Activated CD8-positive, alpha-beta memory T cell treated with anti-CD3 and anti-CD28 coated beads, Interleukin-2, amount 50 U/mL, for 48 hours (primary cell): Measurements from ENCODE around the gene OBSL1.
A peak's percentile ranks its signal among the peaks of the same experiment; 100 is the strongest.

Source experiments
- DNase-seq: peaks from one replicate; pipeline ENCODE4 v3.0.0-alpha.2; 2020

Gene OBSL1

GRCh38 chr2:219571311-219572236 lies at the start of gene OBSL1:
TSS of gene OBSL1 (minus strand) at chr2:219571539. CDS start at chr2:219571232, 307 bp downstream.
- no peak for DNase-seq

DNA sequence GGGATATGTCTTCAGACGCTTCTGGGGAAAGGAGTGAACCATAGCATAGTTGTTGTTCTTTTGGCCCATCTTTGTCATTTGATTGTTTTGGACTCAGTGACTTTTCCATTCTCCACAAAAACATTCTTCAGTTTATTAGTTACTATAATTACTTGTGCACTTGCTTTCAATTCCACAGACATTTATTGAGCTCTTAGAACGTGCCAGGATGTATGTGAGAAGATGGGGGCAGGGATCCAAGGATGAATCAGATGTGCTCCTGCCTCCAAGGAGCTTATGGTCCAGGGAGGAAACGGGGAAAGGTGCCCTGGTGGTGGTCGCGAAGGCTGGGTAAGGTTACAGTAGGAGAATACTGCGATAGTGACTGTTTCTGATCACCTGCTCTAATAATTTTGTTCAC lies 49.2 kb upstream of the OBSL1 start:
- no peak for DNase-seq

GRCh38 chr2:219619235-219619634 lies 47.9 kb upstream of the OBSL1 start:
- no peak for DNase-seq

DNA sequence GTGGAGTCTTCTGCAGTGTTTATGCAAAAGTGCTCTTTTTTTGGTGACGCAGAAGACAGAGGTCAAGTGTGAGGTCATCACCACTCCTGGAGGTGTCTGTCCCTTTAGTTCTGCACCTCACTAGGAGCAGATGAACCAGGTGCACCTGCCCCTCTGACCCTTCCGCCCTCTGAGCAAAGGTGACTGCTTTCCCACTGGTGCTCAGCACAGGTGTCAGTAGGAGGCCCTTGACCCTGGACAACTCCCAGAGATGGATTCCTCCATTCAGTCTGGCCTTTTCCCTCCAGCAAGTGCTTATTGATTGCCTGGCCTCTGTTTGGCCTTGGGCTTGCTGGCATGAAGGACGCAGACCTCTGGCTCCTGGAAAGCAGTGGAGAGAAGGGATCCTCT lies 47.4 kb upstream of the OBSL1 start:
- no peak for DNase-seq

- no peak for DNase-seq
Measured at GRCh38 chr2:219616550-219616949, 45.2 kb upstream of the OBSL1 start.

- no peak for DNase-seq
Measured at GRCh38 chr2:219615894-219616293, 44.6 kb upstream of the OBSL1 start.

GRCh38 chr2:219615036-219615435 lies 43.7 kb upstream of the OBSL1 start:
- DNase-seq: no peak

GRCh38 chr2:219614076-219614860 lies 42.9 kb upstream of the OBSL1 start:
- no peak for DNase-seq

DNA sequence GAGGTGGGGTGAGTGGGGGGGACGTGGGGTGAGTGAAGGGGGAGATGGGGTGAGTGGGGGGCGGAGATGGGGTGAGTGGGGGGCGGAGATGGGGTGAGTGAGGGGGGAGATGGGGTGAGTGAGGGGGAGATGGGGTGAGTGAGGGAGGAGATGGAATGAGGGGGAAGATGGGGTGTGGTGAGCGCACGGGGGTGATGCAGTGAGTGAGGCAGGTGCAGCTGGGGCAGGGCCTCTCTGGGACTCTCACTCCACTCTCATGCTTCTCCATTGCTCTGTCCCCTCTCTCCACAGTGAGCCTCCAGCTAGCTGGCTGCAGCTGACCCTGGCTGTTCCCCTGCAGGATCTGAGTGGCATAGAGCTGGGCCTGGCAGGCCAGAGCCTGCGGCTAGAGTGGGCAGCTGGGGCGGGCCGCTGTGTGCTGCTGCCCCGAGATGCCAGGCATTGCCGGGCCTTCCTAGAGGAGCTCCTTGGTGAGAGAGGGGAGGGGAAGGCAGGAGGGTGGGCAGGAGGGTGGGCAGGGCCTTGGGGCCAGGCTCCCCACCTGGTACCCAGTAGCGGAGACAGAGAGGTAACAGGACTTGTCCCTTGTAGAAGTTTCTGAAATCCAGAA lies 42.2 kb upstream of the OBSL1 start:
- DNase-seq: no peak

GRCh38 chr2:219612577-219613286 lies 41.4 kb upstream of the OBSL1 start:
- no peak for DNase-seq

DNA sequence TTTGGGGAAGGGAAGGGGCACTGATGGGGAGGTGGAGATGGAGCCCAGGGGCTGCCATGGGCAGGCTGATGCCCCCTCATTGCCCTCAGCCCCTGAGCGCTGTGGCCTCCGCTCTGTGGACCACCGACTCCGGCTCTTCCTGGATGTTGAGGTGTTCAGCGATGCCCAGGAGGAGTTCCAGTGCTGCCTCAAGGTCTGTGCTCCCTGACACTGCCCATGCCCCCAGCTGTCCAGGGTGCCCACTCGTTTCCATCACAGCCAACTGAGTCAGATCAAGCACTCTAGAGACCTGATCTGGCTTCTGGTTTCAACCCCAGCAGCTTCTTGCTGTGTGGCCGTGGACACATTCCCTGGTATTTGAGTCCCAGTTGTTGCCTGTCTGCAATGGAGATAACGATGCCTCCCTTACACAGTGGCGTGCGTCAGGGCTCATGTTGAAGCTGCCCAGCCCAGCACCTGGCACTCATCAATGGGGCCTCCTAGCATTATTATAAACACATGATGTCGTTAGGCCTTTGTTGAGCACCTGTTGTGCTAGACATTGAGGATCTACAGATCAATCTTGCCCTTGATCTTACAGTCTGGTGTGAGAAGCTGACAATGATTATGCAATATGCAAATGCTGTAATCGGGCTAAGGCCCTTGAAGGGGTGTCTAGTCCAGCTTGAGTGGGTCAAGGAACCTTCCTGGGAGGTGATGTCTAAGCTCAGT lies 40.7 kb upstream of the OBSL1 start:
- DNase-seq: no peak

- no peak for DNase-seq
Measured at GRCh38 chr2:219611306-219611705, 40.0 kb upstream of the OBSL1 start.

DNA sequence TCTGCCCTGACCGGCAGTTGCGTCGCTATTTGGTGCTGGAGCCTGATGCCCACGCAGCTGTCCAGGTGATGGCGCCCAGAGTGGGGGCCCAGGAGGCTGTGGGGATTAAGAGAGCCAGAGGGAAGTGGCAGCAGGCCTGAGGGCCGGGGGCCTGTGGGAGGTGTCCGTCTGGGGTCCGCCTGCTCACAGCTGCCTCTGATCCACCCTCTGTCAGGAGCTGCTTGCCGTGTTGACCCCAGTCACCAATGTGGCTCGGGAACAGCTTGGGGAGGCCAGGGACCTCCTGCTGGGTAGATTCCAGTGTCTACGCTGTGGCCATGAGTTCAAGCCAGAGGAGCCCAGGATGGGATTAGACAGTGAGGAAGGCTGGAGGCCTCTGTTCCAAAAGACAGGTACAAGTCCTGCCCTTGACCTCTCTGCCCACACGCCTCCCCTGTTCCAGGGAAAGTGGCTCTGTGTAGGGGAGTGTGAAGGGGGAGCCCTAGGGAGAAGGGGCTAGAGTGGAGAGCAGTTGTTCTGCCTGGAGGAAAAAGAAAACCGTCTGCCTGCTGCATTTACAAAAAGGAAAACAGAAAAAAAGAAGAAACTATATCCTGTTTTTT lies 37.9 kb upstream of the OBSL1 start:
- no peak for DNase-seq

DNA sequence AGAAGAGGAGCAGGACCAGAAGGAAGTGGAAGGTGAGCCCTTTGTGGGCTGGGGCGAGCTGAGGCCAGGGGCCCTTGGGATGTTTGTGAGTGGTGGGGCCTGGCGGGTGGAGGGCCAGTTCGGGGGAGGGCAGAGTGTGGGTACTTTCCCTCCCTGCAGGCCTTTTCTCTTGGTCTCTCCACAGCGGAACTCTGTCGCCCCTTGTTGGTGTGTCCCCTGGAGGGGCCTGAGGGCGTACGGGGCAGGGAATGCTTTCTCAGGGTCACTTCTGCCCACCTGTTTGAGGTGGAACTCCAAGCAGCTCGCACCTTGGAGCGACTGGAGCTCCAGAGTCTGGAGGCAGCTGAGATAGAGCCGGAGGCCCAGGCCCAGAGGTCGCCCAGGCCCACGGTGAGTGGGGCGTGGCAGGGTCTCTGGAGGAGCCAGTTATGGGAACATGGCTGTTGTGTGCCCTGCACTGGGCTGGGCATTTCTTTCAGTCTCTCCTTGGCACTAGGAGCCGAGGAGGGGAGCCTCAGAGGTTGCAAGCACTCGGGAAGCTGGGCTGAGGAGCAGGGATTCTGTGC lies 37.1 kb upstream of the OBSL1 start:
- no peak for DNase-seq

- no peak for DNase-seq
Measured at GRCh38 chr2:219607931-219608330, 36.6 kb upstream of the OBSL1 start.

- no peak for DNase-seq
Measured at GRCh38 chr2:219605607-219605954, 34.2 kb upstream of the OBSL1 start.

- no peak for DNase-seq
Measured at GRCh38 chr2:219603771-219604170, 32.4 kb upstream of the OBSL1 start.

- no peak for DNase-seq
Measured at GRCh38 chr2:219598308-219599078, 27.2 kb upstream of the OBSL1 start.

GRCh38 chr2:219597552-219598307 lies 26.4 kb upstream of the OBSL1 start, which contains the start of gene STK11IP:
TSS of gene STK11IP (plus strand) at chr2:219597857. CDS start at chr2:219598120, 263 bp downstream.
- peak; percentile 93 for DNase-seq
